Upper lobe of right lung (tissue), 1 donor: ENCODE results near the gene RAB40A. TPM values are rescaled to one million over a fixed set of nuclear protein-coding genes. Genes with fewer than 3 reads are reported as not detected.
"Not testable (repeated sequence)": the region's sequence is repeated elsewhere in the genome, so short reads cannot be mapped to it uniquely, and the experiment has no call there.

ENCODE experiments used
- ATAC-seq: fragments of 200-7000 bp; cut with Tn5 transposase; one replicate; pipeline ENCODE4 v1.9.1; 2020; ENCODE audit warnings: mild to moderate bottlenecking, moderate library complexity
- DNase-seq: peaks from one replicate; pipeline ENCODE4 v3.0.0-alpha.2; 2020
- H3K27ac ChIP-seq: fragments of 200-600 bp; one replicate; pipeline ENCODE4 v1.8.0; 2022
- H3K27me3 ChIP-seq: fragments of 200-600 bp; one replicate; pipeline ENCODE4 v1.8.0; 2022; ENCODE audit warnings: mild to moderate bottlenecking
- H3K36me3 ChIP-seq: fragments of 200-600 bp; one replicate; pipeline ENCODE4 v1.8.0; 2022
- H3K4me1 ChIP-seq: fragments of 200-600 bp; one replicate; pipeline ENCODE4 v1.8.0; 2022
- H3K4me3 ChIP-seq: fragments of 200-600 bp; one replicate; pipeline ENCODE4 v1.8.0; 2022; ENCODE audit warnings: mild to moderate bottlenecking
- H3K9me3 ChIP-seq: fragments of 200-600 bp; one replicate; pipeline ENCODE4 v1.8.0; 2022
- CTCF ChIP-seq: fragments of 200-600 bp; IDR thresholded peaks from one replicate; pipeline ENCODE4 v1.8.0; 2022; ENCODE audit warnings: antibody characterized with exemption
- intact Hi-C: fragments of 100-400 bp; cut with DNase I; formaldehyde crosslinking; loops from one replicate; pipeline ENCODE4 v1.11.0; 2022
- total RNA-seq: library from RNA; stranded (reverse); fragmentation: NEBNext Ultra II Directional; extraction: Animal tissue kit (Norgen Biotek cat#: 25700); gene quantifications from one replicate; pipeline ENCODE4 v1.2.1, GENCODE V29; 2021
- donor health status: DM: no; HTN: yes; CAD: no; lungs with severe emphysema.

The RAB40A gene
- total RNA-seq, 1 donor from 2014 or later = 1.1 TPM

GRCh38 chrX:103498786-103499185, 20.5 kb downstream of the RAB40A start:
- DNase-seq (no peak), ATAC-seq (no peak)
- TF ChIP-seq CTCF = no peak

GRCh38 chrX:103495786-103496185, 23.5 kb downstream of the RAB40A start:
- Histone ChIP-seq H3K4me1 (no peaks in the 10 kb centered on the region), H3K36me3 (no peaks in the 10 kb centered on the region), H3K27me3 (no peaks in the 10 kb centered on the region), H3K27ac (no peak overlapping the region), H3K4me3 (no peak overlapping the region), H3K9me3 (no peaks in the 10 kb centered on the region)
- no peak for TF ChIP-seq CTCF
- no peak for DNase-seq
- ATAC-seq = no peak
- intact Hi-C loops = no loop called here

More at GRCh38 chrX:103498786-103499185, 20.5 kb downstream of the RAB40A start:
- H3K27me3 ChIP-seq = no peaks in the 10 kb centered on the region
- no peak overlapping the region for H3K27ac ChIP-seq
- no peaks in the 10 kb centered on the region for H3K36me3 ChIP-seq
- no peaks in the 10 kb centered on the region for H3K4me1 ChIP-seq
- H3K4me3 ChIP-seq = no peak overlapping the region
- intact Hi-C loops = no loop called here
- no peaks in the 10 kb centered on the region for H3K9me3 ChIP-seq

- intact Hi-C loops, H3K36me3 ChIP-seq, H3K4me3 ChIP-seq, H3K9me3 ChIP-seq, H3K27ac ChIP-seq, H3K4me1 ChIP-seq, ATAC-seq, H3K27me3 ChIP-seq, DNase-seq: not testable (repeated sequence)
Measured at GRCh38 chrX:103493578-103493977, 25.7 kb downstream of the RAB40A start.

GRCh38 chrX:103489733-103490132, 29.6 kb downstream of the RAB40A start:
- peak; percentile 34 for TF ChIP-seq CTCF
- H3K9me3 ChIP-seq, DNase-seq, H3K4me3 ChIP-seq, H3K36me3 ChIP-seq, H3K27ac ChIP-seq, H3K4me1 ChIP-seq, intact Hi-C loops, H3K27me3 ChIP-seq: not testable (repeated sequence)
- peak; percentile 51 for ATAC-seq

- Histone ChIP-seq H3K27ac (no peak overlapping the region), H3K27me3 (no peaks in the 10 kb centered on the region), H3K36me3 (no peaks in the 10 kb centered on the region), H3K4me3 (no peak overlapping the region), H3K9me3 (no peaks in the 10 kb centered on the region), H3K4me1 (no peaks in the 10 kb centered on the region)
- DNase-seq (no peak), ATAC-seq (no peak)
- TF ChIP-seq CTCF = no peak
- intact Hi-C loops = no loop called here
Measured at GRCh38 chrX:103488794-103489193, 30.5 kb downstream of the RAB40A start.

GRCh38 chrX:103488332-103488731, 31.0 kb downstream of the RAB40A start:
- no peak for ATAC-seq

More at GRCh38 chrX:103488332-103488731, 31.0 kb downstream of the RAB40A start:
- TF ChIP-seq CTCF = peak; percentile 37
- Histone ChIP-seq H3K27me3 (no peaks in the 10 kb centered on the region), H3K9me3 (no peaks in the 10 kb centered on the region), H3K4me3 (no peak overlapping the region), H3K36me3 (no peaks in the 10 kb centered on the region), H3K27ac (no peak overlapping the region), H3K4me1 (no peaks in the 10 kb centered on the region)
- DNase-seq = no peak
- intact Hi-C loops = no loop called here
